OCI-LY3 (cell line): ENCODE data around the gene LYPD5.
"Not testable (repeated sequence)": the region's sequence is repeated elsewhere in the genome, so short reads cannot be mapped to it uniquely, and the experiment has no call there.

Source experiments
- H2AFZ ChIP-seq: fragments of 200-600, 300-600 bp; shearing (Covaris generic); 2 replicates; pipeline ENCODE4 v1.6.0; 2014; ENCODE audit warnings: antibody characterized with exemption, low read depth, low read length
- H3K27ac ChIP-seq: fragments of 200-600, 300-600 bp; sonication (generic); 2 replicates; pipeline ENCODE4 v1.5.1; 2014; ENCODE audit warnings: mild to moderate bottlenecking, low read length, moderate library complexity, mixed read lengths
- H3K27me3 ChIP-seq: fragments of 200-600, 300-600 bp; sonication (generic); 2 replicates; pipeline ENCODE4 v1.6.1; 2014; ENCODE audit warnings: low read depth, low read length, mixed read lengths
- H3K36me3 ChIP-seq: fragments of 200-600, 300-600 bp; sonication (generic); replicated peaks from 2 replicates; pipeline ENCODE3; 2014; ENCODE audit warnings: low read depth, low read length, mixed read lengths
- H3K4me1 ChIP-seq: fragments of 300-600, 200-600 bp; sonication (generic); 2 replicates; pipeline ENCODE4 v1.6.1; 2014; ENCODE audit warnings: low read length, mixed read lengths
- H3K4me2 ChIP-seq: fragments of 200-600, 300-600 bp; sonication (generic); 2 replicates; pipeline ENCODE4 v1.6.1; 2014; ENCODE audit warnings: low read length, mixed read lengths
- H3K4me3 ChIP-seq: fragments of 300-600, 200-600 bp; sonication (generic); 2 replicates; pipeline ENCODE4 v1.5.1; 2014; ENCODE audit warnings: antibody characterized with exemption, mild to moderate bottlenecking, low read length, moderate library complexity
- H3K79me2 ChIP-seq: fragments of 300-600, 200-600 bp; shearing (Covaris generic); 2 replicates; pipeline ENCODE4 v1.6.1; 2014; ENCODE audit warnings: mild to moderate bottlenecking, low read length, mixed read lengths
- H3K9ac ChIP-seq: fragments of 300-600, 200-600 bp; shearing (Covaris generic); 2 replicates; pipeline ENCODE4 v1.6.0; 2014; ENCODE audit warnings: mild to moderate bottlenecking, low read length, moderate library complexity
- H3K9me3 ChIP-seq: fragments of 200-600, 300-600 bp; shearing (Covaris generic); 2 replicates; pipeline ENCODE4 v1.6.1; 2014; ENCODE audit warnings: low read length, mixed read lengths; ENCODE audit not compliant: insufficient read depth
- H4K20me1 ChIP-seq: fragments of 200-600, 300-600 bp; sonication (generic); 2 replicates; pipeline ENCODE4 v1.6.1; 2016; ENCODE audit warnings: low read length, mixed read lengths; ENCODE audit not compliant: insufficient read depth
- EZH2phosphoT487 ChIP-seq: fragments of 200-600 bp; shearing (Covaris generic); IDR thresholded peaks from 2 replicates; pipeline ENCODE4 v1.6.1; 2018; ENCODE audit warnings: antibody characterized with exemption, mixed run types, low read depth
- TF ChIP-seq, protein P1 (sequence below): fragments of 200-600, 300-600 bp; sonication (generic); IDR thresholded peaks from 2 replicates; pipeline ENCODE4 v1.5.1; 2014; ENCODE audit warnings: antibody characterized with exemption, low read length, low read depth

The LYPD5 gene

DNA sequence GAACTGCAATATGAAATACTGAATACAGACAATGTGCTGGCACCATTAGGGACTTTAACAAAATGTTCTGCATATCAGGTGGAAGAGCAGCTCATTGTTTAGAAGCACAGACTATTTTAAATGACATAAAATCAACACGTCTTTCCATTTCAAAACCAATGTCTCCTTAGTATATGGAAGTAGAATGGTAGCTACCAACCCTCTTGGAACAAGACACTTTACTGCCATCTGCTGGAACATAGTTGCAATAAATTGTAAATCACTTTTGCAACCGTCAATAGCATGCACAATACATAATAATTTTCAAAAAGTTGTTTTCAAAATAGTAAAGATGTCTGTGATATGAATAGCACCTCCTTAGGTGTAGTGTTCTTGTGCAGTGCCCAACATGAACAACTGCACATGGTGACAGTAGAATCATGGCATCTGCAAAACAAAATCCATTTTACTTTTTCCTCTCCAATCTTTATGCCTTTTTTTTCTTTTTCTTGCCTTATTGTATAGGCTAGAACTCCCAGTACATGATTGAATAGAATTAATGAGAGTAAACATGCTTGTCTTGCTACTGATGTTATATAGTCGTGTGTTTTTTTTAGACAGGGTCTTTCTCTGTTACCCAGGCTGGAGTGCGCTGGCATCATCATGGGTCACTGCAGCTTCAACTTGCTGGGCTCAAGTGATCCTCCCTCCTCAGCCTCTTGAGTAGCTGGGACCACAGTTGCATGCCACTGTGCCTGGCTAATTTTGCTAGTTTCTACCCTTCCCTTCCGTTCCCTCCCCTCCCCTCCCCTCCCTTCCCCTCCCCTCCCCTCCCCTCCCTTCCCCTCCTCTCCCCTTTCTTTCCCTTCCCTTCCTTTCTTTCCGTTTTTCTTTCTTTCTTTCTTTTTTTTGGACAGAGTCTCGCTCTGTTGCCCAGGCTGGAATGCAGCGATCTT lies 7.8 kb upstream of the LYPD5 start:
- Histone ChIP-seq H3K27ac (no peak overlapping the region), H3K4me2 (peak overlapping the region; percentile 12; the same call in 1 of the 2 replicates), H3K36me3 (no peaks in the 10 kb centered on the region), H2AFZ (no peak overlapping the region), H3K79me2 (no peaks in the 10 kb centered on the region), H3K4me3 (no peak overlapping the region), H4K20me1 (no peaks in the 10 kb centered on the region), H3K27me3 (peaks cover 5% of the 10 kb centered on the region; the same call in 1 of the 2 replicates), H3K4me1 (peaks cover 11% of the 10 kb centered on the region), H3K9me3 (no peaks in the 10 kb centered on the region), H3K9ac (no peak overlapping the region)
- TF ChIP-seq, protein P1, sequence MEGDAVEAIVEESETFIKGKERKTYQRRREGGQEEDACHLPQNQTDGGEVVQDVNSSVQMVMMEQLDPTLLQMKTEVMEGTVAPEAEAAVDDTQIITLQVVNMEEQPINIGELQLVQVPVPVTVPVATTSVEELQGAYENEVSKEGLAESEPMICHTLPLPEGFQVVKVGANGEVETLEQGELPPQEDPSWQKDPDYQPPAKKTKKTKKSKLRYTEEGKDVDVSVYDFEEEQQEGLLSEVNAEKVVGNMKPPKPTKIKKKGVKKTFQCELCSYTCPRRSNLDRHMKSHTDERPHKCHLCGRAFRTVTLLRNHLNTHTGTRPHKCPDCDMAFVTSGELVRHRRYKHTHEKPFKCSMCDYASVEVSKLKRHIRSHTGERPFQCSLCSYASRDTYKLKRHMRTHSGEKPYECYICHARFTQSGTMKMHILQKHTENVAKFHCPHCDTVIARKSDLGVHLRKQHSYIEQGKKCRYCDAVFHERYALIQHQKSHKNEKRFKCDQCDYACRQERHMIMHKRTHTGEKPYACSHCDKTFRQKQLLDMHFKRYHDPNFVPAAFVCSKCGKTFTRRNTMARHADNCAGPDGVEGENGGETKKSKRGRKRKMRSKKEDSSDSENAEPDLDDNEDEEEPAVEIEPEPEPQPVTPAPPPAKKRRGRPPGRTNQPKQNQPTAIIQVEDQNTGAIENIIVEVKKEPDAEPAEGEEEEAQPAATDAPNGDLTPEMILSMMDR, result peak; percentile 88
- TF ChIP-seq EZH2phosphoT487, result no peak

- Histone ChIP-seq H3K9me3 (no peaks in the 10 kb centered on the region), H3K4me3 (no peak overlapping the region), H3K36me3 (no peaks in the 10 kb centered on the region), H4K20me1 (no peaks in the 10 kb centered on the region), H3K27ac (no peak overlapping the region), H3K79me2 (no peaks in the 10 kb centered on the region), H3K4me1 (peaks cover 4% of the 10 kb centered on the region; the same call in 1 of the 2 replicates), H3K9ac (no peak overlapping the region), H2AFZ (no peak overlapping the region), H3K4me2 (no peak overlapping the region), H3K27me3 (peaks cover 5% of the 10 kb centered on the region; the same call in 1 of the 2 replicates)
- no peak for TF ChIP-seq EZH2phosphoT487
- TF ChIP-seq, protein P1, result no peak
Measured at GRCh38 chr19:43807651-43808050, 5.4 kb upstream of the LYPD5 start.

GRCh38 chr19:43806848-43807247 lies 4.6 kb upstream of the LYPD5 start:
- no peaks in the 10 kb centered on the region for H4K20me1 ChIP-seq
- H3K9ac ChIP-seq, result no peak overlapping the region
- TF ChIP-seq, protein P1, result no peak
- no peak for TF ChIP-seq EZH2phosphoT487
- peaks cover 4% of the 10 kb centered on the region; the same call in 1 of the 2 replicates for H3K4me1 ChIP-seq
- no peaks in the 10 kb centered on the region for H3K36me3 ChIP-seq
- no peak overlapping the region for H3K4me3 ChIP-seq
- H2AFZ ChIP-seq, result no peak overlapping the region
- H3K27ac ChIP-seq, result no peak overlapping the region
- H3K27me3 ChIP-seq, result peaks cover 5% of the 10 kb centered on the region; the same call in 1 of the 2 replicates
- H3K4me2 ChIP-seq, result no peak overlapping the region
- H3K9me3 ChIP-seq, result no peaks in the 10 kb centered on the region
- H3K79me2 ChIP-seq, result no peaks in the 10 kb centered on the region

DNA sequence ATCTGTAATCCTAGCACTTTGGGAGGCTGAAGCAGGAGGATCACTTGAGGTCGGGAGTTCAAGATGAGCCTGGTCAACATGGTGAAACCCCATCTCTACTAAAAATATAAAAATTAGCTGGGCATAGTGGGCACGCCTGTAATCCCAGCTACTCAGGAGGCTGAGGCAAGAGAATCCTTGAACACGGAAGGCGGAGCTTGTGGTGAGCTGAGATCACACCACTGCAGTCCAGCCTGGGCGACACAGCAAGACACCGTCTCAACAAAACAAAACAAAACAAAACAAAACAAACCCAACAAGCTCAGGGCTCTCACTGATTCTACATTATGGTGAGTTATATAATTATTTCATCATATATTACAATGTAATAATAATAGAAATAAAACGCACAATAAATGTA lies 4.2 kb upstream of the LYPD5 start:
- not testable (repeated sequence) for H3K36me3 ChIP-seq, H3K4me3 ChIP-seq, H3K79me2 ChIP-seq, H4K20me1 ChIP-seq, H3K4me2 ChIP-seq, H3K27ac ChIP-seq, H3K27me3 ChIP-seq, H3K9ac ChIP-seq, H3K4me1 ChIP-seq, H3K9me3 ChIP-seq, H2AFZ ChIP-seq
